ENCODE results near the gene ZBTB49.
A peak's percentile ranks its signal among the peaks of the same experiment; 100 is the strongest.

Gene ZBTB49

DNA sequence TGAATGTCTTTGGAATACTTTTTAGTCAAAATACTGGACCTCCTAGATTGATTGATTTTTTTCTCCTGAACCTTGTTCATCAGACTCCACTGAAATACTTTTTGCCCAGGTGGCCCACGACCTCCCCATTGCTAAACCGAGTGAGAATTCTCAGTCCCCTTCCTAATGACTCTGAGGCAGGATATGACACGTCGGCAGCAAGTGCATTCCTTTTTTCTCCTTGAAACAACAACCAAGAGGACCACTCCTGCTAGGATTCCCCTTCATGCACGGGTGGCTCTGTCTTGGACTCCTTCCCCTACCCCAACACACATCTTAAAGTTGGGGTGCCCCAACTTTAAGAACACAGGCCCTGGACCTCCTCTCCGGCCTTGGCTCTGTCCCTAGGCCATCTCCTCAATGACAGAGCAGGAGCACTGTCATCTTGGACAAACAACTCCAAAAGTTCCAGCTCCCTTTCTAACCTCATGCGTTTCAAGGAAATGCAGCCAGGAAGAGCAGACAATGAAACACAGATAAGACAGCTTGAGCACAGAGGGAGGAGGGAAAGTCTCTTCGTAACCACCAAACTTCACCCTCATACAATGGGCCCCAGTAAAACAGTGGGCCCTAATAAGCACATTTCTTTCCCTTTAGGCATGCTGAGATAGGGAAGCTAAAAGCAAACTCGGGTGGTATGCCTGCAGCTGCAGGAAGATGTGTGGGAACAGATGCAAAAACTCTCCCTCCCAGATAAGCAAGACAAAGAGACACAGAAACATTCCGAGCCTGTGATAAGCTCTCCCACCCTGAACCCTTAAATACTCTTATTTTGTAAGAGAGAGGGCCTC, 33.9 kb downstream of the ZBTB49 start:
- no peak overlapping the region for H3K4me3 ChIP-seq (ENCODE audit: low read depth, low read length)
- TF ChIP-seq CTCF (conservative IDR thresholded peaks at IDR 0.05; ENCODE audit: low read depth, low read length): no peak
- peak; percentile 35 for DNase-seq (ENCODE audit: low read depth)

DNA sequence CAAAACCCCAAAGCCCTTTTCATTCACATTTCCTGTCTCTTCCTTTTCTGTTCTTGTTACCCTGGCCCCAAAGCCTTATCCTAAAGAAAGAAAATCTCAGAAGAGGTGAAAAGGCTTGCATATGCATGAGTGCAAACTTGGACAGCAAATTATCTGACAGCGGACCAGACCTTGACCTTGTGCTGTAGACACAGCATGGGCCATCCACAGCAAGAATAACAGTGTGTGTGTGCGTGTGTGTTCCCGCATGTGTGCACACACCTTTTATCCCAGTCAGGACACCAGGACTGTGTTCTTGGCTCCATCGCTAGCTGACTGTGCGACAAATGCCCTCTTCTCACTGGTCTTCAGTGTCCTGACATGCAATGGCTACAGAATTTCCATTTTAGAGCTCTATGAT, 35.3 kb downstream of the ZBTB49 start:
- TF ChIP-seq CTCF (conservative IDR thresholded peaks at IDR 0.05; ENCODE audit: low read depth, low read length): no peak
- no peak for DNase-seq (ENCODE audit: low read depth)
- H3K4me3 ChIP-seq (ENCODE audit: low read depth, low read length): no peak overlapping the region

DNA sequence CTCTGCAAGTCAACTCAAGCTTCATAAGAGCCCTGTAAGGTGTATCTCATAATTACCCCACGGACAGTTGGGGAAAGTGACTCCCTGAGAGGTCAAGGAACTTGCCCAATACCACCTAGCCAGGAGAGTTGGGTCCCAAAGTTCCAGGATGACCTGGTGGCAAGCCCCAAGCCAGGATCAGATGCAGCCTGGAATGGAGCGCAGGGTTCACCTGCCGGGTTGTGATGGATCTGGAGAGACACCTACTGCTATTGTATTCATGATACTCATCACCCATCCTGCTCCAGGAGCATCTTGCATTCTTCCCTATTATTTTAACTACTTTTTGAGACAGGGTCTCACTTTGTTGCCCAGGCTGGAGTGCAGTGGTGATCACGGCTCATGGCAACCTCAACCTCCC, 36.1 kb downstream of the ZBTB49 start:
- TF ChIP-seq CTCF (conservative IDR thresholded peaks at IDR 0.05; ENCODE audit: low read depth, low read length): no peak
- no peak for DNase-seq (ENCODE audit: low read depth)
- no peak overlapping the region for H3K4me3 ChIP-seq (ENCODE audit: low read depth, low read length)

DNA sequence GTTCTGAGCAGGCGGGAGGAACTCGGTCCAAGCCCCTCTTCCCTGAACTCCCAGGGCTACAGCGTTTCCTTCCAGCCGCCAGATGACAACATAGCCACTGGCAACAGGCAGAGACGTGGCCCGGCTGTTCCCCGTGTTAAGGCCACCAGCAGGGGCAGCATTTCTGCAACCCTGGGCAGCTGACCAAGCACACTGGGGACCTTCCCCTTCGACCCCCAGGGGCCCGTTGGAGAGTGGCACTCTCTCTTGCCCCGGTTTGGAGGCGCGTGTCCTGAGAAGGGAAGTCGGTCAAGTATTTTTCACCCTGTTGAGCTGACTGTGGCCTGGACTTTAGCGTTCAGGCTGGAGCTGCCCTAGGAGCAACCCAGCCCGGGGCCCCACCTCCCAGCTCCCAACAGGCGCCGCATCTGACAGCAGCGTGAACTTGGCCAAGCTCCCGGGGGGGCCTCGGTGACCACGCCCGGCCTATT, 37.6 kb downstream of the ZBTB49 start:
- peak; percentile 41 for DNase-seq (ENCODE audit: low read depth)
- peak; percentile 62 for TF ChIP-seq CTCF (conservative IDR thresholded peaks at IDR 0.05; ENCODE audit: low read depth, low read length)
- H3K4me3 ChIP-seq (ENCODE audit: low read depth, low read length): no peak overlapping the region

DNA sequence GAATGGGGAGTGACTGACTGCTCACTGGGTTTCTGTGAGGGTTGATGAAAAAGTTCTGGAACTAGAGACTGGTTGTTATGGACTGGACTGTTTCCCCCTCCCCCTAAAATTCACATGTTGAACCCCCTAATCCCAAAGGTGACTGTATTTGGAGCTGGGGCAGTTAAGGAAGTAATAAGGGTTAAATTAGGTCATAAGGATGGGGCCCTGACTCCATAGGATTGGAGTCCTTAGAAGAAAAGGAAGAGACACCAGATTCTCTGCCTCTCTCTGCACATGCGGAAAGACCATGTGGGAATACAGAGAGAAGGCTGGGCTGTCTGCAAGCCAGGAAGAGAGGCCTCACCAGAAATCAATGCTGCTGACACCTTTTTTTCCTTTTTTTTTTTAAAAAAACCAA, 38.2 kb downstream of the ZBTB49 start:
- no peak for TF ChIP-seq CTCF (conservative IDR thresholded peaks at IDR 0.05; ENCODE audit: low read depth, low read length)
- DNase-seq (ENCODE audit: low read depth): no peak
- H3K4me3 ChIP-seq (ENCODE audit: low read depth, low read length): no peak overlapping the region

DNA sequence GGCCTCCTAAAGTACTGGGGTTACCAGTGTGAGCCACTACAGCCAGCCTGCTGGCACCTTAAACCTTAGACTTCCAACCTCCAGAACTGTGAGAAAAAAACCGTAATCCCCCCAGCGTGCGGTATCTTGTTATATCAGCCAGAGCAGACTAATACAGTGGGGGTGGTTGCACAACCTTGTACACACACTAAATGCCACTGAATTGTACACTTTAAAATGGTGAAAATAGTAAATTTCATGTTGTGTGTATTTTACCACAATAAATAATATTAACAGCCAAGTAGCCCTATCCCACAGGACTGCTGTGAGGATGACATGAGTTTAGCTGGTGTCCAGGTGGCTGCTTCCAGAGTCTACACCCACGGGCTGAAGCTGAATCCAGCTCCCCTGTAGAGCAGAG, 38.8 kb downstream of the ZBTB49 start:
- DNase-seq (ENCODE audit: low read depth): no peak
- H3K4me3 ChIP-seq (ENCODE audit: low read depth, low read length): no peak overlapping the region
- no peak for TF ChIP-seq CTCF (conservative IDR thresholded peaks at IDR 0.05; ENCODE audit: low read depth, low read length)

GRCh38 chr4:4329496-4329895, 39.4 kb downstream of the ZBTB49 start:
- no peak for TF ChIP-seq CTCF (conservative IDR thresholded peaks at IDR 0.05; ENCODE audit: low read depth, low read length)
- DNase-seq (ENCODE audit: low read depth): no peak
- H3K4me3 ChIP-seq (ENCODE audit: low read depth, low read length): no peak overlapping the region
